ENCODE results near the gene TRABD.

TRABD gene

DNA sequence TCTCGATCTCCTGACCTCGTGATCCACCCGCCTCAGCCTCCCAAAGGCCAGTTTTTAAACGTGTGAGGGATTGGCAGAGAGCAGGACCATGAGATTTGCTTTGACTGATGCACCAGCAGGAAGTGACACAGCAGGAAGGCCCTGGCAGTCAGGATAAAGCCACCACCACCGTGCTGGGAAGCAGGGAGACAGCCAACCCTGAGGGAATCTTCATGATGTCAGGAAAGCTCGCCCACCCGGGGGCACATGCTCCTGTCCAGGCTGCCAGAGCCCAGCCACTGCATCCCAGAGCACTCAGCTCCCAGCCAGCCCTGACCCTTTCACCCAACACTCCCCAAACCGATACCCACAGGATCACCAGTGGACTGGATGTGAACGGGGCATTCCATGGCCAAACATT, 53.0 kb downstream of the TRABD start:
- DNase-seq (ENCODE audit: low spot score), result no peak

DNA sequence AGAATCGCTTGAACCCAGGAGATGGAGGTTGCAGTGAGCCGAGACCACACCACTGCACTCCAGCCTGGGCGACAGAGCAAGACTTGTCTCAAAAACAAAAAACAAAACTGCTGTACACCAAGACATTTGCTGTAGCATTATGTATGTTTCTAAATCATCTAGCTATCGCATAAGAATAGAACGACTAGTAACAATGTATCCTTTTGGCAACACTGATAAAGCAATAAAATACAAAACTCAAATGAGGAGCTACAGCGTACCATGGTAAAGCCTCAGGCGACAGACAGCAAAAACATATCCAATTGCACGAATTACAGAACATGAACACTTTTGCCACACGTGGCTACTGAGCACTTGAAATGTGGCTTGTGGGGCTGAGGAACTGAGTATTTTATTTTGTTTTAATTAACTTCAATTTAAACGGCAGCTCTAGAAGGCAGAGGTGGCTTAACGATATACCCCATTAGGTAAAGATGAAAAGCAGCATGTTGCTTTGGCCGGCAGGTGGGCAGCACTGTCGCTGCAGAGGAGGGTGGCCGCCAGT, 56.8 kb downstream of the TRABD start:
- no peak for DNase-seq (ENCODE audit: low spot score)

DNA sequence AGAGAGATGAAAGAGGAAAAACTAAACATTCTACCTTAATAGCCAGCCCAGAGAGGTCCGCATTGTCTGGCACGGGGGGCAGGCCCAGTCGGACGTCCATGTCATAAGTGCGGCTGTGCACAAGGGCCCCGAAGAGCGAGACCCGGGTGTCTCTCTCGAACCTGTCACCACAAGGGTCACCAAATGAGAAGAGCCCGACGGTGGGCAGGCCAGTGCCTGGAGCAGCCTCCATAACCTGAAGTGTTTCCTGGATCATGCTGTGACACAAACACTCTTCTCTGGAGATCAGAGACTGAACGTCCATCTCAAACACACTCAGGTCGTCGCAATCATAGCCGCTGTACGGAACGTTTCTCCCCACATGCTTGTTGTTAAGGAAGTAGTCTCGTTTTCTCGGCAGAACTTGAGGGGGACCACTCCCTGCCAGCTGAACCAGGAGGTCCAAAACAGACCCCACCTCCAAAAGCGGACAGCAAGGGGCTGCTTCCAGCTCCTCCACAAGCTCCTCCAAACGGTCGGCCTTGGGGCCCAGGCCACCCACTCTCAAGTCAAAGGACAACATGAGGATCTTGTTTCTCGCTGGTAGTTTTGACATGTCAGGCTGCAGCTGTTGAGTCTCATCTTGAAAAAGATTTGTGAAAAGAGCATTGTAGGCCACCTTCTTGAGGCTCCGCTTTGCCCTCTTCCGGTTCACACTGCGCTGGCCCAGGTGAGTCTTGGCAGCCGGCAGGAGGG, 58.1 kb downstream of the TRABD start:
- DNase-seq (ENCODE audit: low spot score), result no peak

DNA sequence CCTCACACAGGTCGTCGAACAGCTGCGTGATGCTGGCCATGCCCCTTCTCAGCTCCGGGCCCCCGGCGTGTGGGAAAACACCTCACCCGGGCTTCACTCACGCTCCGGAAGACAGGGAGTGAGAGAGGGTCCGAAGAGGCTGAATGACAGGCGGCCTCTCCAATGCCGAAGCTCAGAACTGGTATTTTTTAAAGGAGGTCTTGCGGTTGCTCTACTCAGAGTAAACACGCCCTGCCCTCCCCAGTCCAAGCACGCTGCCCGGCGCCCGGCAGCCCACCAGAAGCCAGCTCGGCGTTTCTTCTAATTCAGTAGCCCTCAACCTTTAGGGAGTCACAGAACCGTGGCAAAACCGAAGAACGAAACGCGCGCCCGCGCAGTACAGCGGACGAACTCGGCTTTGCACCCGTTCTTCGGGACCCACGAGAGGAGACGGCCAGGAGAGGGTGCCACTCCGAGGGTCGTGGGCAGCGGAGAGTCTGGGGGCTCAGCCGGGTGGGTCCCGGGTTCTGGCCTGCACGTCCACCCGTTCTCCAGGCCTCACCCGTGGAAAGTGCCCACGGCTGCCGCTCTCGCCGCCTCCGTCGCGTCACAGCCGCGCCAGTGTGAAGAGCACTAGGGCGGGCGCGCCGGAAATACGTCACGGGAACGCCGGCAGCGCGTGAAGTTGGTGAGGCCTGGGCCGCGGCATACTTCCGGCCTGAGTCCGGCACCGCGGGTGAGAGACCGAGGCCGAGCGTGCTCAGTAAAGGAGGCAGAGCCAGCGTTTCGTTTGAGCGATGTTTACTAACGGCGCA, 58.9 kb downstream of the TRABD start, which contains the start of gene TUBGCP6:
TUBGCP6 (minus strand) TSS at position 604 of the 794 bp plus-strand sequence; CDS start at position 40, 564 bp downstream.
- DNase-seq (ENCODE audit: low spot score), result peak; percentile 94

DNA sequence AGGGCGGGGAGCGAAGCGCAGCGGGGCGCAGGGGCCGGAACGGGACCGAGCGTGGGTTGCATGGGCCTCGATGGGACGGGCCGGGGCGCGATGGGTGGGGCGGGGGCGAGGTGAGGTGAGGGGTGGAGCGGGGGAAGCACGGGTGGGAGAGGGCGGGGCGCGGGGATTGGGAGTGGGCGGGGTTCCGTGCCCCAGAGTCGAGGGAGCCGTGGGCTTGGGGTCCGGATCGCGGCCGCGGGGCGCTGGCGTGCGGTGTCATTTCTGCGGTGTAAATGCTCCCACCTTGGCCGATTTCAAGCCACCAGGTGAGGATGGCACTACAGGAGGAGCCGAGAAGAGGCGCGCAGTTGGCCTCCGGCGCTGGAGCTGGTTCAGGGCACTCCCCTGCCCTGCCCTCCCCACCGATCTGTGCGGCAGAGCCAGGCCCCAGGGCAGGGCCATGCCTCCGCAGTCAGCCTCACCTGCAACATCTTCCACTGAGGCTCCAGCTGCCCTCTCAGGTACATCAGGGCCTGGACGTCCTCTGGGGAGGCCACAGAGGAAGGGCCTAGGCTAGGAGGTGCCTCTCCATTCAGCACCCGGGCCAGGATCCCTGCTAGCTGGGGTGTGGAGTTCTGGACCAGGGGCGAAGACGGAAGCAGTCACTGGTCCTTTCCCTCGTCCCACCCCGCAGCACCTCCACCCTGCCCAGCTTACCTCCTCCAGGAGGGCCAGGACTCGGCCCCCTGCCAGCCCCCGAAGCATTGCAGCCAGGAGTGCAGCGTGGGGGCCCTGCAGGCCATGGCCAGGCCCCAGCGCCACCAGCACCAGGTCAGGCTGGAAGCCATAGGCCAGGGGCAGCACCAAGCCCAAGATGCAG, 59.7 kb downstream of the TRABD start:
- DNase-seq (ENCODE audit: low spot score), result no peak

DNA sequence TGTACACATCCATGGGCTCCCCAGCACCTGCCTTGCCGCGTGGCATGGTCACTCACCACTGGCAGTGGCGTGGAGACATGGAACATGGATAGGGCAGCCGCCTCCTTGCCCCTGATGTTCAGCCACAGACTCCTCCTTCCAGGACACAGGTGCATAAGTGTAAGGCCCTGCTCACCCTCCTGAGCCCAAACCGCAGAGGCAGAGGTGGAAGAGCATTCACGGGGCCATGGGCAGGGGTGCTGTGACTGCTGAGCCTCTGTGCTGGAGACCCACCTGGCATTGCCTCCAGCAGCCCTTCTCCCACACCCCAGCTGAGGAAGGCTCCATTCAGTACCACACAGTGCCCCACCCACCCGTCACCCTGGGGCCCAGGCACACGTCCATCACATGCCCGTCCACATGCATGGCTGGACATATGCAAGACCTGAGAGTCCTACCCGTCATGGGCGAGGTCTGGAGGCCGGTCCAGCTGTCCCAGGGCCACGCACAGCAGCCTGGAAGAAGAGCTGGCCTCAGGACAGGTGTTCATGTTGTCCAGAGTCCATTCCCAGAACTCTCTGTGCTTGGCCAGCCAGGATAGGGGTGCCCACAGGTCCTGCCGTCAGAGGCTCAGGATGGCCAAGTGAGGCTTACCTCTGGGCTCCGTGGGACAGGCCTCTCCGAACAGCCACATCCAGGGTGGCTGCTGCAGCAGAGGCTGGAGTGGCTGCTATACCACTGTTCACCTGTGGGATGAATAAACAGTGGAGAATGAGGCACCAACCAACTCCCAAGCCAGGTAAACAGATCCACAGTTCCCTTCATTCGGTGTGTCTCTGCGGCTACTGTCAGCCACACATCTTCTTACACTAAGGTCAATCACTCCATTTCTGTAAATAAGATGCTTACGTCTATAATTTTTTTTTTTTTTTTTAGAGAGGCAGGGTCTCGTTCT, 60.8 kb downstream of the TRABD start:
- no peak for DNase-seq (ENCODE audit: low spot score)

DNA sequence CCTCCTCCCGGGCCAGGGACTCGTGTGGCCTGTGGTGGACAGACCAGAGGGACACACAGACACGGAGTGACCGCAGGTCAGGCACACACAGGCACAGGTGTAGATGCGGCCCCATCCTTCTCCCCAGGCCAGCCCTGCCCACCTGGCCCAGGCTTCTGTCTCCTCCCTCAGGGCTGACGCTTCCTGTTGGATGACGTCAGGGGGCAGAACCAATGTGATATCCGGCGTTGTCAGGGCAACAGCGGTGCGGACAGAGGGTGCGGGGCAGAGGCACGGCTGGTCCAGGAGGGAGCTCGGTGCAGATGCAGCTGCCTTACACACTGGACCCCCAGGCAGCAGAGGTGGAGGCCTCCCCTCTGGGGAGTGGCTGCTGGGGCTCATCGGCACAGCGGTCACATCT, 62.0 kb downstream of the TRABD start:
- no peak for DNase-seq (ENCODE audit: low spot score)

DNA sequence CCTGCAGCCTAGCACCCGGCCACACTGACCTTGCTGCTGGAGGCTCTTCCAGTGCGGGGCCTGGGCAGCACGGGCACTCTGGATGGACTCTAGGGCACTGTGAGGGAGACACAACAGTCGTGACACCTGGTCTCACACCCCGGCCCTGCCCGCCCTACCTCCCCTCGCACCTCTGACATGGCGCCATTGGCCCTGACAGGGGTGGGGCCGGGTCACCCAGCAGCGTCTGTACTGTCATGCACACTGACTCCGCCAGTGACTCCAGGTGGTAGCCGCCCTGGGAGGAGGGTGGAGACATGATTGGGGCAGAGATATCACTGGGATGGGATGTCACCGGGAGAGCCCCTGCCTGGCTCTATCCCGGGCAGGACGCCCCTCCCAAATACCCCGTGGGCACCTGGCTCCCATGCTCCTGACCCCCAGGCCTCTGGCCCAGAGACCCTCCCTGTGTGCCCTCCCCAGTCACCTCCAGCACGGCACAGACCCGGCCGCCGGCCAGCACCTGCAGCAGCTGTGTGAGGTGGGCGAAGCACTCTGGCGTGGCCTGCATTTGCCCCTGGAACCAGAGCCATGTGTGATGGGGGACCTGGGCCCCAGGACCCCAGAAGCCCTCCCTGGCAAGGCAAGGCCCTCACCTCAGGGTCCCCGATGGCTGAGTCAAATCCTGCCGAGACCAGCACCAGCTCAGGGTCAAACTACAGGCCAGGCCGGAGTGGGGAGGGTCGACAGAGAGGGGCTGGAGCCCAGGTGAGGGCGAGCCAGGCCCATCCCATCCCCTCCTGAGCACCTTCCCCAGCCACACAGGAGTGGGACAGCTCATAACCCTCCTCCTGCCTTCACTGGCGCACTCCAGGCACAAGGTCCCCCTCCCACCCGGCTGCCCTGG, 62.7 kb downstream of the TRABD start:
- no peak for DNase-seq (ENCODE audit: low spot score)

Data from globus pallidus (tissue), 1 donor.